Gastrocnemius medialis (tissue), 4 donors: Measurements from ENCODE around the gene KCNMB4. TPM values are rescaled to one million over a fixed set of nuclear protein-coding genes. Genes with fewer than 3 reads are reported as not detected.

Source experiments
- ATAC-seq, 2 donors: fragments of 150-250 bp; one replicate each; pipeline ENCODE4 v1.9.1; 2016
- DNase-seq, 2 donors: peaks; one replicate each; pipeline ENCODE4 v3.0.0-alpha.2; 2019
- H3K27ac ChIP-seq, 4 donors: fragments of 200-600 bp; sonication (generic); 1 replicate in 1 of 4; 2 replicates in 3 of 4; pipeline ENCODE4 v1.5.1; 2016 to 2018; ENCODE audit warnings: mild to moderate bottlenecking in 2 of 4, moderate library complexity in 1 of 4
- H3K27me3 ChIP-seq, 3 donors: fragments of 200-600 bp; sonication (generic) in 2 of 3; 1 replicate in 1 of 3; 2 replicates in 2 of 3; pipeline versions ENCODE4 v1.5.1 to v1.6.0; 2016 to 2019; ENCODE audit warnings: mild to moderate bottlenecking in 1 of 3, moderate library complexity in 1 of 3
- H3K36me3 ChIP-seq, 2 donors: fragments of 200-600 bp; sonication (generic) in 1 of 2; one replicate each; pipeline ENCODE4 v1.5.1; 2017 to 2018
- H3K4me1 ChIP-seq, 2 donors: fragments of 200-600 bp; sonication (generic) in 1 of 2; one replicate each; pipeline ENCODE4 v1.5.1; 2016 to 2017; ENCODE audit warnings: mild to moderate bottlenecking in 2 of 2
- H3K4me3 ChIP-seq, 4 donors: fragments of 200-600 bp; sonication (generic) in 3 of 4; 1 replicate in 1 of 4; 2 replicates in 3 of 4; pipeline ENCODE4 v1.5.1; 2016 to 2019; ENCODE audit warnings: mild to moderate bottlenecking in 2 of 4
- H3K9me3 ChIP-seq, 3 donors: fragments of 200-600 bp; sonication (generic) in 2 of 3; 1 replicate in 1 of 3; 2 replicates in 2 of 3; pipeline ENCODE4 v1.5.1; 2016 to 2019
- POLR2A ChIP-seq, 2 donors: fragments of 450-650 bp; IDR thresholded peaks; one replicate each; pipeline ENCODE4 v1.6.1; 2017; ENCODE audit warnings: antibody characterized with exemption in 2 of 2, mild to moderate bottlenecking in 2 of 2, moderate library complexity in 2 of 2
- in situ Hi-C, 4 donors: fragments of 200-750 bp; cut with MboI; loops; one replicate each; pipeline versions ENCODE4 v1.15.0 to v1.8.0; 2017; ENCODE audit warnings: low sequenced_read_pairs in 4 of 4
- intact Hi-C: fragments of 100-400 bp; cut with DNase I; formaldehyde crosslinking; loops from one replicate; pipeline ENCODE4 v1.15.1; 2023; ENCODE audit warnings: low total_unique reads
- total RNA-seq, 4 donors: library from RNA; depleted of rRNA; stranded (reverse); fragments of >200 nt; gene quantifications; one replicate each; pipeline versions ENCODE4 v1.1.0 to v1.2.3, GENCODE V29; 2016
- TF ChIP-seq, protein P1 (sequence below), 5 experiments: fragments of 450-650 bp in 3 of 5; fragments of 200-600 bp in 2 of 5; sonication (generic) in 2 of 5; IDR thresholded peaks in 4 of 5; conservative IDR thresholded peaks in 1 of 5; 1 replicate in 4 of 5; 2 replicates in 1 of 5; pipeline ENCODE4 v1.5.1; 2016 to 2019; ENCODE audit warnings: antibody characterized with exemption in 5 of 5, mild to moderate bottlenecking in 3 of 5, moderate library complexity in 3 of 5

KCNMB4 gene
- total RNA-seq, 4 donors from 2014 or later = 0.71 to 1.4 (median 1.3) TPM

DNA sequence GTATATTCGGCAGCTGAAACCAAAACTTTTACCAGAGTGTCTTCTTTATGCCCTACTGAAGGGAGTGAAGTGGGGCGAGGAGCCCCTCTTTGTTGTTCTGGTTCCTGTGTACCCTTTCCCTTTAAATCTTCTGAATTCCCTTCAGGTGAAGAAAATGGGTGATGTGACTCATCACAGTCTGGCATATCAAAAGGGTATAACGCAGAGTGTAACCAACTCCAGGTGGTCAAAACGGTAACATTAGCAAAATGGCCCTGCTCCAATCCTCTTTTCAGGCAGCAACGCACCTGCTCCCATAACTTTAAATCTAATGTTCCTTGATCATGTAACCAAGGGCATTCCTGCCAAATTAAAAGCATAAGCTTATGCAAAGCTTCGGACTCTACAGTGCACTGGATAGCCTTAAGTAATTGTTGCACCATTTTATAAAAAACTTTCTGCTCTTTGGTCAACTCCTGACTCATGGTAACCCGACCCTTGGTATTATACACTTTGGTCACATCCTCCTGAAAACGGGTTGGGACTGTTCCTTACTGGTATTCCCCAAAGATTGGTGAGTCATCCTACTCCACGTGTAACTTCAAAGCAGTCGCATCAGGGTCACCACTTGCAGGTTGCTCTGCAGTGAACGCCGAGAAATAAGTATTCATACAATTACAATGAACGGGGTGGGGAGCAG, 83.1 kb downstream of the KCNMB4 start:
- H3K27ac ChIP-seq = no peak overlapping the region
- H3K4me3 ChIP-seq = no peak overlapping the region
- ATAC-seq = no peak
- intact Hi-C loops (no loop called here), in situ Hi-C loops (no loop called here)
- TF ChIP-seq POLR2A (IDR thresholded peaks at IDR 0.05) = no peak
- TF ChIP-seq, protein P1, sequence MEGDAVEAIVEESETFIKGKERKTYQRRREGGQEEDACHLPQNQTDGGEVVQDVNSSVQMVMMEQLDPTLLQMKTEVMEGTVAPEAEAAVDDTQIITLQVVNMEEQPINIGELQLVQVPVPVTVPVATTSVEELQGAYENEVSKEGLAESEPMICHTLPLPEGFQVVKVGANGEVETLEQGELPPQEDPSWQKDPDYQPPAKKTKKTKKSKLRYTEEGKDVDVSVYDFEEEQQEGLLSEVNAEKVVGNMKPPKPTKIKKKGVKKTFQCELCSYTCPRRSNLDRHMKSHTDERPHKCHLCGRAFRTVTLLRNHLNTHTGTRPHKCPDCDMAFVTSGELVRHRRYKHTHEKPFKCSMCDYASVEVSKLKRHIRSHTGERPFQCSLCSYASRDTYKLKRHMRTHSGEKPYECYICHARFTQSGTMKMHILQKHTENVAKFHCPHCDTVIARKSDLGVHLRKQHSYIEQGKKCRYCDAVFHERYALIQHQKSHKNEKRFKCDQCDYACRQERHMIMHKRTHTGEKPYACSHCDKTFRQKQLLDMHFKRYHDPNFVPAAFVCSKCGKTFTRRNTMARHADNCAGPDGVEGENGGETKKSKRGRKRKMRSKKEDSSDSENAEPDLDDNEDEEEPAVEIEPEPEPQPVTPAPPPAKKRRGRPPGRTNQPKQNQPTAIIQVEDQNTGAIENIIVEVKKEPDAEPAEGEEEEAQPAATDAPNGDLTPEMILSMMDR (IDR thresholded peaks at IDR 0.05 in 4 of 5, conservative IDR thresholded peaks at IDR 0.05 in 1 of 5) = no peak
- H3K27me3 ChIP-seq = no peaks in the 10 kb centered on the region
- no peak for DNase-seq
- no peaks in the 10 kb centered on the region for H3K36me3 ChIP-seq
- no peaks in the 10 kb centered on the region for H3K9me3 ChIP-seq
- no peaks in the 10 kb centered on the region for H3K4me1 ChIP-seq

DNA sequence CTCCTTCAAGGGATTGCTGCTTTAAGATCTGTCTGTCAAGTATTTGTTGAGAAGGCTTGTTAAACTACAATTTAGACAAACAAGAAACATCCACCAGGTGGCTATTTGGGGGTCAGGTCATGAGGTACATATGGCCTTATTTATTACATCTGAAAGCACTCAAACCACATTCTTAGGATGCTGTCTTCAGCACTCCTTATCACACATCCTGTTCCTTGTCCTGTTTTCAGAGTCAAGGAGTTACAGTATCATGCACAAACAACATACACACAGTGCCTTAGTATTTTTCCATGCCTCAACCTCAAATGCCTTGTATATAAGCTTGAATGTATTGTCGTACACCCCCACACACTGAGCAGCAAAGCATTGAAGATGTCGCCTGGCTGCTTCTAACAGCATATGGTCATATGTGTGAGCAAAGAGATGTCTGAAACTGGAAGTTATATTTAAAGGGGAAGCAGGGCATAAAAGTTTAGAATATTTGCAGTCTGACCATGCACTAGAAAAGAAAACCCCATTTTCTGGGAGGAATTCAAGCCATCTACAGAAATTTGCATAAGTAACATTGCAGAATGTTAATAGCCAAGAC, 83.8 kb downstream of the KCNMB4 start:
- TF ChIP-seq POLR2A (IDR thresholded peaks at IDR 0.05) = no peak
- TF ChIP-seq, protein P1 (IDR thresholded peaks at IDR 0.05 in 4 of 5, conservative IDR thresholded peaks at IDR 0.05 in 1 of 5) = no peak
- H3K27me3 ChIP-seq = no peaks in the 10 kb centered on the region
- ATAC-seq = no peak
- in situ Hi-C loops (no loop called here), intact Hi-C loops (no loop called here)
- H3K9me3 ChIP-seq = no peaks in the 10 kb centered on the region
- no peaks in the 10 kb centered on the region for H3K36me3 ChIP-seq
- H3K27ac ChIP-seq = no peak overlapping the region
- no peak for DNase-seq
- H3K4me3 ChIP-seq = no peak overlapping the region
- no peaks in the 10 kb centered on the region for H3K4me1 ChIP-seq

DNA sequence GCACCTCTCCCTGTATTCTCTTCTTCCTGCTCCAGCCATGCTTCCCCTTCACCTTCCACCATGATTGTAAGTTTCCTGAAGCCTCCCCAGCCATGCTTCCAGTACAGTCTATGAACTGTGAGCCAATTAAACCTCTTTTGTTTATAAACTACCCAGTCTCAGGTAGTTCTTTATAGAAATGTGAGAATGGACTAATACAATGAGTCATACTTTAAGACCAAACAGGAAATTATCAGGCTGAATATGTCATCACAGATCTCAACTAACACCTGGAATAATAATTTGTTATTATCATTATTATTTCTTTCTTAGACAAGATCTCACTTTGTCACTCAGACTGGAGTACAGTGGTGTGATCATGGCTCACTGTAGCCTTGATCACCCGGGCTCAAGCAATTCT, 85.4 kb downstream of the KCNMB4 start:
- no peaks in the 10 kb centered on the region for H3K36me3 ChIP-seq
- H3K27me3 ChIP-seq = no peaks in the 10 kb centered on the region
- no peak overlapping the region for H3K4me3 ChIP-seq
- H3K27ac ChIP-seq = no peak overlapping the region
- no peaks in the 10 kb centered on the region for H3K9me3 ChIP-seq
- DNase-seq (no peak), ATAC-seq (no peak)
- no peaks in the 10 kb centered on the region for H3K4me1 ChIP-seq
- intact Hi-C loops = no loop called here
- TF ChIP-seq POLR2A (IDR thresholded peaks at IDR 0.05) = no peak
- TF ChIP-seq, protein P1 (IDR thresholded peaks at IDR 0.05 in 4 of 5, conservative IDR thresholded peaks at IDR 0.05 in 1 of 5) = no peak
- in situ Hi-C loops = no loop called here

DNA sequence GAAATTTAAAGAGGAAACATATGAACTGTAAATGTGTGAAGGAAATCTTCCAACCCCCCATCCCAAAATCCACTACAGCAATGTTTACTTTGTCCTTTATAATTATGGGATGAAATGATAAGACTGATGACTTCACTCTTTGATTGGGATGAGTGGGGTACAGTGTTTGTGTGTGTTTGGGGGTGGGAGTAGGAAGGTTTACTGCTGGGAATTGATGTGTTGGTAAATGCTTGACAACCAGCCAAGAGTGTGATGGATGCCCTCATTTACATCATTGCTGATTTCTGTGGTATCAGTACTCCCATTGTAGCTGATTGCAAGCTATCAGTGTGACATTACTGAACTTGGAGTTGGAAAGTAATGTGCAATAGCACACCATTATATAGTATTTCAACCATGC, 90.9 kb downstream of the KCNMB4 start:
- in situ Hi-C loops = no loop called here

More for the DNA sequence above, 90.9 kb downstream of the KCNMB4 start:
- intact Hi-C loops = no loop called here
- TF ChIP-seq, protein P1 (IDR thresholded peaks at IDR 0.05 in 4 of 5, conservative IDR thresholded peaks at IDR 0.05 in 1 of 5) = no peak
- TF ChIP-seq POLR2A (IDR thresholded peaks at IDR 0.05) = no peak
- no peaks in the 10 kb centered on the region for H3K36me3 ChIP-seq
- no peak overlapping the region for H3K27ac ChIP-seq
- H3K9me3 ChIP-seq = no peaks in the 10 kb centered on the region
- no peak overlapping the region for H3K4me3 ChIP-seq
- no peak for DNase-seq
- no peaks in the 10 kb centered on the region for H3K4me1 ChIP-seq
- ATAC-seq = no peak
- H3K27me3 ChIP-seq = no peaks in the 10 kb centered on the region
